ENCODE data around the gene VWA8.

The VWA8 gene

GRCh38 chr13:41605319-41606285 is 355.3 kb downstream of the VWA8 start:
- no peak overlapping the region for H3K27ac ChIP-seq (ENCODE audit: low read depth, low read length)
- H3K9me3 ChIP-seq (ENCODE audit: low read length), result no peaks in the 10 kb centered on the region
- H3K4me3 ChIP-seq (ENCODE audit: low read depth in 1 of 2, low read length in 2 of 2), result no peak overlapping the region
- H3K9ac ChIP-seq (ENCODE audit: low read length), result no peak overlapping the region
- H3K36me3 ChIP-seq (ENCODE audit: insufficient read depth, low read length), result peaks cover 27% of the 10 kb centered on the region
- H3K4me1 ChIP-seq (ENCODE audit: insufficient read depth, low read length), result no peaks in the 10 kb centered on the region
- no peaks in the 10 kb centered on the region for H3K27me3 ChIP-seq (ENCODE audit: control insufficient read depth in 1 of 2, insufficient read depth in 2 of 2, low read length in 2 of 2)

GRCh38 chr13:41603917-41604316 is 357.0 kb downstream of the VWA8 start:
- no peaks in the 10 kb centered on the region for H3K4me1 ChIP-seq (ENCODE audit: insufficient read depth, low read length)
- peaks cover 22% of the 10 kb centered on the region for H3K36me3 ChIP-seq (ENCODE audit: insufficient read depth, low read length)
- H3K27me3 ChIP-seq (ENCODE audit: control insufficient read depth in 1 of 2, insufficient read depth in 2 of 2, low read length in 2 of 2), result no peaks in the 10 kb centered on the region

GRCh38 chr13:41601718-41602445 is 359.0 kb downstream of the VWA8 start:
- no peaks in the 10 kb centered on the region for H3K4me1 ChIP-seq (ENCODE audit: insufficient read depth, low read length)
- H3K27ac ChIP-seq (ENCODE audit: low read depth, low read length), result no peak overlapping the region
- H3K9ac ChIP-seq (ENCODE audit: low read length), result no peak overlapping the region
- H3K4me3 ChIP-seq (ENCODE audit: low read depth in 1 of 2, low read length in 2 of 2), result no peak overlapping the region
- H3K36me3 ChIP-seq (ENCODE audit: insufficient read depth, low read length), result peaks cover 15% of the 10 kb centered on the region
- no peaks in the 10 kb centered on the region for H3K27me3 ChIP-seq (ENCODE audit: control insufficient read depth in 1 of 2, insufficient read depth in 2 of 2, low read length in 2 of 2)
- H3K9me3 ChIP-seq (ENCODE audit: low read length), result no peaks in the 10 kb centered on the region

More at GRCh38 chr13:41603917-41604316, 357.0 kb downstream of the VWA8 start:
- Histone ChIP-seq H3K9me3 (ENCODE audit: low read length) (no peaks in the 10 kb centered on the region), H3K4me3 (ENCODE audit: low read depth in 1 of 2, low read length in 2 of 2) (no peak overlapping the region), H3K9ac (ENCODE audit: low read length) (no peak overlapping the region), H3K27ac (ENCODE audit: low read depth, low read length) (no peak overlapping the region)

GRCh38 chr13:41599619-41600018 is 361.3 kb downstream of the VWA8 start:
- H3K27ac ChIP-seq (ENCODE audit: low read depth, low read length), result no peak overlapping the region
- H3K4me3 ChIP-seq (ENCODE audit: low read depth in 1 of 2, low read length in 2 of 2), result no peak overlapping the region
- no peaks in the 10 kb centered on the region for H3K27me3 ChIP-seq (ENCODE audit: control insufficient read depth in 1 of 2, insufficient read depth in 2 of 2, low read length in 2 of 2)
- no peaks in the 10 kb centered on the region for H3K4me1 ChIP-seq (ENCODE audit: insufficient read depth, low read length)
- no peak overlapping the region for H3K9ac ChIP-seq (ENCODE audit: low read length)
- H3K36me3 ChIP-seq (ENCODE audit: insufficient read depth, low read length), result peaks cover 6% of the 10 kb centered on the region
- no peaks in the 10 kb centered on the region for H3K9me3 ChIP-seq (ENCODE audit: low read length)

GRCh38 chr13:41597348-41598041 is 363.4 kb downstream of the VWA8 start:
- Histone ChIP-seq H3K9me3 (ENCODE audit: low read length) (no peaks in the 10 kb centered on the region), H3K4me1 (ENCODE audit: insufficient read depth, low read length) (no peaks in the 10 kb centered on the region), H3K4me3 (ENCODE audit: low read depth in 1 of 2, low read length in 2 of 2) (no peak overlapping the region), H3K36me3 (ENCODE audit: insufficient read depth, low read length) (peaks cover 5% of the 10 kb centered on the region), H3K9ac (ENCODE audit: low read length) (no peak overlapping the region), H3K27me3 (ENCODE audit: control insufficient read depth in 1 of 2, insufficient read depth in 2 of 2, low read length in 2 of 2) (no peaks in the 10 kb centered on the region), H3K27ac (ENCODE audit: low read depth, low read length) (no peak overlapping the region)

GRCh38 chr13:41596190-41596589 is 364.7 kb downstream of the VWA8 start:
- Histone ChIP-seq H3K27me3 (ENCODE audit: control insufficient read depth in 1 of 2, insufficient read depth in 2 of 2, low read length in 2 of 2) (no peaks in the 10 kb centered on the region), H3K4me3 (ENCODE audit: low read depth in 1 of 2, low read length in 2 of 2) (no peak overlapping the region), H3K36me3 (ENCODE audit: insufficient read depth, low read length) (peaks cover 5% of the 10 kb centered on the region), H3K9me3 (ENCODE audit: low read length) (no peaks in the 10 kb centered on the region), H3K27ac (ENCODE audit: low read depth, low read length) (no peak overlapping the region), H3K9ac (ENCODE audit: low read length) (no peak overlapping the region), H3K4me1 (ENCODE audit: insufficient read depth, low read length) (no peaks in the 10 kb centered on the region)

- no peaks in the 10 kb centered on the region for H3K27me3 ChIP-seq (ENCODE audit: control insufficient read depth in 1 of 2, insufficient read depth in 2 of 2, low read length in 2 of 2)
- no peak overlapping the region for H3K27ac ChIP-seq (ENCODE audit: low read depth, low read length)
- peaks cover 3% of the 10 kb centered on the region for H3K36me3 ChIP-seq (ENCODE audit: insufficient read depth, low read length)
- H3K4me1 ChIP-seq (ENCODE audit: insufficient read depth, low read length), result no peaks in the 10 kb centered on the region
- no peak overlapping the region for H3K9ac ChIP-seq (ENCODE audit: low read length)
- no peak overlapping the region for H3K4me3 ChIP-seq (ENCODE audit: low read depth in 1 of 2, low read length in 2 of 2)
- no peaks in the 10 kb centered on the region for H3K9me3 ChIP-seq (ENCODE audit: low read length)
These were observed 365.6 kb downstream of the VWA8 start for GRCh38 chr13:41595298-41595697.

- no peak overlapping the region for H3K27ac ChIP-seq (ENCODE audit: low read depth, low read length)
- no peaks in the 10 kb centered on the region for H3K9me3 ChIP-seq (ENCODE audit: low read length)
- peaks cover 4% of the 10 kb centered on the region for H3K36me3 ChIP-seq (ENCODE audit: insufficient read depth, low read length)
- no peak overlapping the region for H3K9ac ChIP-seq (ENCODE audit: low read length)
- H3K4me1 ChIP-seq (ENCODE audit: insufficient read depth, low read length), result no peaks in the 10 kb centered on the region
- no peak overlapping the region for H3K4me3 ChIP-seq (ENCODE audit: low read depth in 1 of 2, low read length in 2 of 2)
- H3K27me3 ChIP-seq (ENCODE audit: control insufficient read depth in 1 of 2, insufficient read depth in 2 of 2, low read length in 2 of 2), result no peaks in the 10 kb centered on the region
These were observed 370.3 kb downstream of the VWA8 start for GRCh38 chr13:41590643-41591042.

- H3K4me3 ChIP-seq (ENCODE audit: low read depth in 1 of 2, low read length in 2 of 2), result no peak overlapping the region
- no peak overlapping the region for H3K27ac ChIP-seq (ENCODE audit: low read depth, low read length)
- H3K27me3 ChIP-seq (ENCODE audit: control insufficient read depth in 1 of 2, insufficient read depth in 2 of 2, low read length in 2 of 2), result no peaks in the 10 kb centered on the region
- H3K9ac ChIP-seq (ENCODE audit: low read length), result no peak overlapping the region
- no peaks in the 10 kb centered on the region for H3K4me1 ChIP-seq (ENCODE audit: insufficient read depth, low read length)
- no peaks in the 10 kb centered on the region for H3K9me3 ChIP-seq (ENCODE audit: low read length)
- peaks cover 4% of the 10 kb centered on the region for H3K36me3 ChIP-seq (ENCODE audit: insufficient read depth, low read length)
These were observed 370.8 kb downstream of the VWA8 start for GRCh38 chr13:41590122-41590521.

GRCh38 chr13:41589434-41589833 is 371.5 kb downstream of the VWA8 start:
- Histone ChIP-seq H3K9me3 (ENCODE audit: low read length) (no peaks in the 10 kb centered on the region), H3K27ac (ENCODE audit: low read depth, low read length) (no peak overlapping the region), H3K4me3 (ENCODE audit: low read depth in 1 of 2, low read length in 2 of 2) (no peak overlapping the region), H3K27me3 (ENCODE audit: control insufficient read depth in 1 of 2, insufficient read depth in 2 of 2, low read length in 2 of 2) (no peaks in the 10 kb centered on the region), H3K9ac (ENCODE audit: low read length) (no peak overlapping the region), H3K4me1 (ENCODE audit: insufficient read depth, low read length) (no peaks in the 10 kb centered on the region), H3K36me3 (ENCODE audit: insufficient read depth, low read length) (peaks cover 4% of the 10 kb centered on the region)

GRCh38 chr13:41588899-41589298 is 372.0 kb downstream of the VWA8 start:
- Histone ChIP-seq H3K9ac (ENCODE audit: low read length) (no peak overlapping the region), H3K4me3 (ENCODE audit: low read depth in 1 of 2, low read length in 2 of 2) (no peak overlapping the region), H3K9me3 (ENCODE audit: low read length) (no peaks in the 10 kb centered on the region), H3K4me1 (ENCODE audit: insufficient read depth, low read length) (no peaks in the 10 kb centered on the region), H3K27ac (ENCODE audit: low read depth, low read length) (no peak overlapping the region), H3K36me3 (ENCODE audit: insufficient read depth, low read length) (peaks cover 4% of the 10 kb centered on the region), H3K27me3 (ENCODE audit: control insufficient read depth in 1 of 2, insufficient read depth in 2 of 2, low read length in 2 of 2) (no peaks in the 10 kb centered on the region)

Measured in muscle layer of colon (tissue), 2 donors.